CD4-positive, alpha-beta T cell treated with Interleukin-10 for 1 hour (primary cell): Measurements from ENCODE around the gene ZNF407.

Source experiments
- DNase-seq: peaks from one replicate; pipeline ENCODE4 v3.0.0-alpha.2; 2020

Gene ZNF407

DNA sequence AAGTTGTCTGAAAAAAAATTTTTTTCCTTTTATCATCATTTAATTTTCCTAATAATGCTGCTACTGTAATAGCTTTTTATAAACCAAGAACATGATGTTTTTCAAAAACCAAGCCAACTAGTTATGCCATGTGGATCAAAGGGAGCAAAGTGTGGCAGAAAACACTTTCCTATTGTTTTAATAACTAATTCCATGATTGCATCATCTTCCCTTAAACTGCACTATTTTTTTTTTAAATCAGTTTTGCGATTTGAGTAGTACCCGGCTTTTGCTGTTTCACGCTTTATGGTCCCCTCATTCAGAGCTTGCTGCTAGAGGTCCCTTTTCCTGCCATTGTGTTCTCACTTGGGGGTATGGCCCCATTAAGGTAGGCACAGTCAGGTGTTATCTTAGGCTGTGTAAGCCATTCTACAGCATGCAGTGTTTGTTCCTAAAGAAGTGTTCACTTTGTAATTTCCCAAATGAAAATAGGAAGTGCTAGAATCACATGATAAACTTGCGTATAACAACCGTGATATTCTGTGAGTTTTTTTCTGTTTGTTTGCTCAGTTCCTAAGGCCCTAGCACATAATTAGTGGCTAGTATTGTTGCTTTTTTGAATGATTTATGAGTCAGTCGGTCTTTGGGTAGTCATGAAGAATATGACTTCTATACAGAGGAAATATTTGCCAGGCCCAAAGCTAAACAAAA, 385.4 kb downstream of the ZNF407 start:
- no peak for DNase-seq

DNA sequence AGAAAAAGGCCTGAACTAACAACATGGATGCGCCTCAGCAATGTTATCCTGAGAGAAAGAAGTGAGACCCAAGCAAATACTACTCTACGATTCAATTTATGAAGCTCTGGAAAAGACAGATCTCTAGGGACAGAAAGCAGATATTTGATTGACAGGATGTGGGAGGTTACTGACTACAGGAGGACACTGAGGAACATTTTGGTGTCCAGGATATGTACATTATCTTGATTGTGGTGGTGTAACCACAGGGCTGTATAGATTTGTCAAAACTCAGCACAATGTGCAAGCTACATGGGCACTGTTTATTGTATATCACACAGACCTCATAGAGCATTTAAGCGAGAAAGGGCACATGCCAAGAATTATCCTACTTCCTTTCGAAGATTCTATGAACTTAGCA, 391.5 kb downstream of the ZNF407 start:
- no peak for DNase-seq

- no peak for DNase-seq
Measured at GRCh38 chr18:74990563-74991081, 393.0 kb downstream of the ZNF407 start.

DNA sequence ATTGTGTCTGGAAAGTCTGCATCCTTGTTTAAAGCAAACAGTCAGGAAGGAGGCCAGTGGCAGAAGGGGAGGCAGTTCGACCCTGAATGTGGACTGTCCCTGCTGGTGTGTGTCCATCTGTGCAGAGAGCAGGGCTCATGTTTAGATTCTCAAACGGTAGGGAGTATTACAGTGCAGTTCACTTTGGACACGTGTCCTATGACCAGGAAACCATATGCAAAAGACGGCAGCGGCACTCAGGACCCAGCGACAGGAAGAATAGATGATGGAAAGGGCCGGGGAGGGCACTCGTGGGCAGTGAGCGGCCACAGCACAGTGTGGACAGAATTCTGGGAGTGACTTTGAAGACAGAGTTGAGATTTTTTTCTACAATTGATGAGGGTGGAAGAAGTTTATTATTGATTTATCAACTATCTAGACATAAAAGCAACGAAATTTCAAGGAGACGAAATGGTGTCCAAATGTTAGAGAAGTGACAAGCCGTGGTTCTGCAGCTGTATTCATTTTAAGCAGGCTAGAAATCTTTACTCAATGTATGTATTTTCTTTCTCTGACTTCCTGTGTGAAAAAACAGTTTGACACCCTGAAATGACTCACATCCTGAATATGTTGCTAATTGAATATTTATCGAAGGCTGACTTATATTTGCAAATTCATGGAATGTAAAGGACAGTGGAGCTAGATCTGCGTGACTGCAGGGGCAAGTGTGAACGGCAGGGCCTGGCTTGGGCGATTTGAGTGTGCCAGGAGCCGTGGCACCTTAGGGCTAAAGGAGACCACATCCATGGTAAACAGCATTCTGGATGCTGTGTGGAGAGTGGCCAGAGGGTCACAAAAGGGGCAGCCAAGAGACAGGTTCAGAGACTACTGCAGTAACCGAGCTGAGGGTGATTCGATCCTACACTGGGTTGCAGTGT, 397.1 kb downstream of the ZNF407 start:
- DNase-seq: peak; percentile 53

DNA sequence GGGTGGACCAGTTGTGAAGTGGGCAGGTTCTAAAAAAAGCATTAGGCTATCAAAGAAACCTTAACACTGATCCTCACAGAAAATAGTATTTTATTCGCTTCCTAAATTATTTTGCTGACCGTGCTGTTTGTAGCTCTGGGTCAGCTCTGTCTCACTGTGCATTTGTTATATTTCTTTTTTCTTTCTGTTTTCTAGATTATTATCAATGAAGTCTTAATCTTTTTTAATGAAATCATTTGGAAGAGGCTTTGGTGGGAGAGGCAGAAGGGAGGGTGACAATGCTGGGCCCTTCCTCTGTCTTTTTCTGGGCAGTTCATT, 397.7 kb downstream of the ZNF407 start:
- no peak for DNase-seq

DNA sequence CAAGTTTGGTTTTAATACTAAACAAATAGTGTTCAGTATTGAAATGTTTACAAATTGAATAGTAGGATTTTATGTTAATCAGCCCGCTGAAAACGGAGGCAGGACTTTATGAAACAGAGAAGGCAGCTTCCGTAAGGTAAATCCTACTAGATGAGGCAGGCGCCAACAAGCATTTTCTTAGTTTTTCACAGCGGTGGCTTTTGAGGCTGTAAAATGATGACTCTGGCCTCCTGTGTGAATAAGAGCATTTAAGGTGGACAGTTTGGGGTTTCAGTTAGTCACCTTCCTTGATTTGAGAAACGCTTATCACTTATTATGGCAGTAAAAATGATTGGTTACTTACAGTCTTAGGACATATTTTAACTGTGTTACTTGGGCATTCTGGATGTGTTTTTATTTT, 398.4 kb downstream of the ZNF407 start:
- peak; percentile 40 for DNase-seq

DNA sequence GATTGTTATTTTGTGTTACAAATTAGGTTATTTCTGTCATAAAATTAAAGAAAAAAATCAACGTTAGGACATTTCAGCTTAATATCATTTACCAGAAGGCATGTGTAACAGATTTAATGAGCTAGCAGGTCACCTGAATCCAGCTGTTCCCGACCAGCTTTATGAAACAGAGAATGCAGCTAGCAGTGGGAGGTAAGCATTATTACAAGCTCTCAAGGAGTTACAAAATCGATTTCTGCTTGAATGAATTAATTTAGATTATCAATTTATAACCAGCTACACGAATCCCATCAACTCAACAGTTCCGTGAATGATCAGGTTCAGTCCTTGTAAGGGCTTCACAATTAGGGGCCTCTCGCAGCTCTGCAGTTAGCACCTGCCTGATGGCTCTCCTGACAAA, 399.3 kb downstream of the ZNF407 start:
- DNase-seq: no peak

GRCh38 chr18:75000920-75001319, 403.2 kb downstream of the ZNF407 start:
- DNase-seq: no peak

DNA sequence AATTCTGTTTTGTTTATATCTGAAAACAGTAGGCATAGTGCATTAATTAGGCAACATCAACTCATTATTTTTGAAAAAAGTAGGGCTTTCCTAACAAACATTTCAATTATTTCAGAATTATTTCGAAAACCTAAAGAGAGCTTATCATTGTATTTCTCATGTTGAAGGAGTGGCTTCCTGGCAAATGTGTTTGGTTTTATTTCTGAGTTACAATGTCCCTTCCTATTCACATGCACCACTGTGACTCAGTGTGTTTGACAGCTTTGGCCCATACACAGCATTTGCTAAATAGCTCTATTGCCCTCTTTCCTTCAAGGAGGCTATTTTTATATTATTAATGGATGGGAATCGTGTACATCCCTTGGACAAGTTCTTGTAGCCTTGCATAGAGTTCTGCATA, 405.4 kb downstream of the ZNF407 start:
- no peak for DNase-seq

- DNase-seq: no peak
Measured at GRCh38 chr18:75003764-75004690, 406.4 kb downstream of the ZNF407 start.

GRCh38 chr18:75005626-75006025, 408.0 kb downstream of the ZNF407 start:
- no peak for DNase-seq

DNA sequence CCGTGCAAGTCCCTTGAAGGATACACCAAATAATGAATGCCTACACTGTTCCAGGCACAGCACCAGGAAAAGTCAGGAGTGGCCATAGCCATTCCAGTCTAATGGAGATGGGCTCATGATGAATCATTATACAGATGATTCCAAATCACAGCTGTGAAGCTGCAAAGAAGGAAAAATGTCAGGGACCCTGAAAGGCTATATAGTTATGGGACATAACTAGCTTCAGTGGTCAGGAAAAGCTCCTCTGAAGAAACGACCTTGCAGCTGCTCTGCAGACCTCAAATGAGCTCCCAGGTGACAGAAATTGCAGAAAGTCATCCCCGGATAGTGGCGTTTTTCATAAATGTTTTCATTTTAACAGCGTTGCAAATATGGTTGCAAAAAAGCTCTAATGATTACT, 410.5 kb downstream of the ZNF407 start:
- no peak for DNase-seq

DNA sequence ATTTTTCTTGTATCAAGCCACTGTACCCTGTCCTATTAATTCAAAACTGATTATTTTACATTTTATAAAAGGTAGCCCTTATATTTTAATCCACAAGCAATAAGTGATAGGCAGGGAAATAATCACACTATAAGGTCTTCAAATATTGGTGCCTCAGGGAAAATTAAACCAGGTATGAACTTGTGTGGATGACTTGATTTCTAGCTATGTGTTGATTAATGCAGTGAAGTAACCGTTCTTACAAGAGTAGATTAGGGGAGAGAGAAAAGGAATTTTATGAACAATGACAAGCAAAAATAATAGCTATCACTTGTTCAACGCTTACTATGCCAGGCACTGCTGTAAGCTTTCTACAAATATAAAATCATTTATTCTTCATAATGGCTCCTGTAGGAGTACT, 411.6 kb downstream of the ZNF407 start:
- DNase-seq: no peak

- no peak for DNase-seq
Measured at GRCh38 chr18:75009878-75010277, 412.2 kb downstream of the ZNF407 start.

- no peak for DNase-seq
Measured at GRCh38 chr18:75010278-75010677, 412.6 kb downstream of the ZNF407 start.

- no peak for DNase-seq
Measured at GRCh38 chr18:75010689-75011088, 413.0 kb downstream of the ZNF407 start.

DNA sequence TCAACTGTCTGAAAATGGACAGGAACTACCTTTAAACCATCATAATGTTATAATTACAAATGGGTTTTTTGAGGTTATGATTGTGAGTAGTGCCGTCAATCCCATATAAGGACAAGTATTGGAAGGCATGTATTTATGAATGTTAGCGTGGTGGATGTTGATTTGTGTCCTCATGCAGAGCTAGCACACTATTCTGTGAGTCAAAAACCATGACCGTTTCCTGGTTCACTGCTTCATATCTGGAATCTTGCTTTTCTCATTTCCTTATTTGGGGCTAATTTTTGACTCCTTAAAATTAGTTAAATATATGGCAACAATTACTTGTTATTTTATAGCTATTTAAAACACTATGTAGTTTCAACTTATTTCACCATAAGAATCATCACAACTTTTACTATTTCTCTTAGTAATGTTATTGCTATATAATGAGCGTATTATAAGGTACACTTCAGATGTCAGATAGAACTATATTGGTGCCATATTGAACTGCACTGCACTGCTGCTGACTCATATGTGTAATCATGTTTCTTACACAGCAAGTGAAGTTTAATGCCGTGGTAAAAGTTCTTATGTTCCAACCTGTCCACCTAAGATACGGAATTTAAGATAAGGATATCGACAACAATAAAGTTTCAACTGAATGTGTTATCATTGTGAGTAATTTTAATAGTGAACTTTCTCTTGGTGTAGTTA, 418.5 kb downstream of the ZNF407 start:
- no peak for DNase-seq

- DNase-seq: no peak
Measured at GRCh38 chr18:75023473-75023872, 425.8 kb downstream of the ZNF407 start.

DNA sequence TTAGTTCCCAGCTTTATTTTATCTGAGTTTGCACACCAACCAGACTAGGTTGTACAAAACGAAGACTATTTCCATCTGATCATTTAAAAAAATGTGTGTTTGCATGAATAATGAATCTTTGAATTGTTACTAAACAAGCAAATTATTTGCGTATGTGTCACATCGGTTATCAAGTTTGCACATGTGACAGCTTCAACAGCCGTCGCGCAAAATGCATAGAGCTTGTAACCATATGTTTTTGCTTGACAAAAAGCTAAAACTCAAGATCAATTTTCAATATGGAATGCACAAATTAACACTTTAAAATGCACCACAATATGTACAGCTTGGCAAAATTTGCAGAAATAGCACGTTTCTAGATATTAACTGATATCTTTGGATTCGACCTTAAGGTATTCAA, 427.2 kb downstream of the ZNF407 start:
- DNase-seq: no peak

GRCh38 chr18:75025573-75025972, 427.9 kb downstream of the ZNF407 start:
- no peak for DNase-seq

GRCh38 chr18:75029481-75029880, 431.8 kb downstream of the ZNF407 start:
- DNase-seq: peak; percentile 7

- DNase-seq: no peak
Measured at GRCh38 chr18:75031717-75032317, 434.1 kb downstream of the ZNF407 start.
